ENCODE data around the gene CD19.

The CD19 gene

DNA sequence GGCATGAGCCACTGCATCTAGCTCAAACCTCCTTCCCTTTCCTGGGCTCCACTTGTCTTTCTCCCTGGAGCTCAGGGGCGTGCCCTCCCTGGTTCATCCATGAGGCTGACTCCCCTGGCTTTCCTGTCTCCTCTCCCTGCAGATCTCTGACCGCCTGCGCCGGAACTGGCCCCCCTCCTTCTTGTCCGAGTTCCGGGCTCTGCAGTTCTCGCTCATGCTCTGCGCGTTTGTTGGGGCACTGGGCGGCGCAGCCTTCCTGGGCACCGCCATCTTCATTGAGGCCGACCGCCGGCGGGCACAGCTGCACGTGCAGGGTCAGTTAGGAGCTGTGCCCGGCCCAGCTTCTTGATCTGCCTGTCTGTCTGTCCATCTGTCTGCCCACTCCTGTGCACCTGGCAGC, 51.9 kb downstream of the CD19 start:
- DNase-seq: no peak

- DNase-seq: no peak
Measured at GRCh38 chr16:28984091-28984490, 52.3 kb downstream of the CD19 start.

DNA sequence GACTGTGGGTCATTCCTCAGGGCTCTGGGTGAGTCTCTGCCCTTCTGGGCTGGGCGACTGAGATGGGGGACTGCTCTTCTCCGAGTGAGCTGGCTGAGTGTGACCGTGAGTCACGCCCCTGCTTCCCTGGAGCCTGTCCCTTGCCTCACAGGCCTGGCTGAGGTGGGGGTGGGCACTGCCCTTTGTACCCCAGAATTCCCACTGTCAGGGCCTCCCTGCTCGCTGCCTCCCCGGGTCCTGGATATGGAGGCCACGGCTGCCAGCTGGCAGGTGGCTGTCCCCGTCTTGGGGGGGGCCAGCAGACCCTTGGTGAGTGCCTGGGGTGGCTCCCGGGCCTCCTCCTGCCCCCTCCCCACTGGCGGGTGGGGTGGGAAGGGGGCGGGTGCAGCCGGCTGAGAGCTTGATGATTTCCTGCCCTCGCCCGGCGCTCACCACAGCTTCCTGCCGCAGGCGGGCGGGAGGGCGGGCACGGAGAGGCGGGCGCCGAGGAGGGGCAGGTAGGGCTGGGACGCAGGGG, 52.9 kb downstream of the CD19 start, which contains the start of gene LAT:
LAT (plus strand) TSS at position 434 of the 517 bp plus-strand sequence. CDS start 366 bp downstream, outside the sequence.
- DNase-seq: no peak

GRCh38 chr16:28985211-28986041, 53.7 kb downstream of the CD19 start:
- no peak for DNase-seq

DNA sequence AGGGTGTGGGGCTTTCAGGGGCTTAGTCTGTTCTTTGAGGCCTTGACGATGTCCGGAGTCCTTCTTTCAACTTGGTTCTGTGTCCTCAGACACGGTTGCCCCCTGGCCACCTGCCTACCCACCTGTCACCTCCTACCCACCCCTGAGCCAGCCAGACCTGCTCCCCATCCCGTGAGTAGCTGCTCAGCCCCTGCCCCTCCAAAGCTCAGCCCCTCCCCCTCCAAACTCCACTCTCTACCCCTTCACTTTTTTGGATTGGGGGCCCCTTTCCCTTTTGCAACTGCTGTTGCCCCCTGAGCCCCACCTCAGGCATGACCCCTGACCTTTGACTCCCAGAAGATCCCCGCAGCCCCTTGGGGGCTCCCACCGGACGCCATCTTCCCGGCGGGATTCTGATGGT, 54.3 kb downstream of the CD19 start:
- no peak for DNase-seq

- DNase-seq: no peak
Measured at GRCh38 chr16:28986492-28986891, 54.7 kb downstream of the CD19 start.

- no peak for DNase-seq
Measured at GRCh38 chr16:28987170-28987853, 55.5 kb downstream of the CD19 start.
